ENCODE results near the gene ARHGAP23.

GRCh38 chr17:38455288-38455915 is 27.1 kb downstream of the ARHGAP23 start:
- TF ChIP-seq CTCF (IDR thresholded peaks at IDR 0.05), result no peak
- TF ChIP-seq POLR2AphosphoS5 (IDR thresholded peaks at IDR 0.05), result no peak
- TF ChIP-seq EP300 (IDR thresholded peaks at IDR 0.05), result no peak
- TF ChIP-seq POLR2A (IDR thresholded peaks at IDR 0.05), result no peak

All from stomach (tissue), 4 donors.